ENCODE data around the gene DLG5. TPM values are rescaled to one million over a fixed set of nuclear protein-coding genes. Genes with fewer than 3 reads are reported as not detected.

The DLG5 gene
- polyA plus RNA-seq, 1 of the 3 experiments (the other 2 are of a cell fraction), result 31.3 TPM

GRCh38 chr10:77940225-77940624 is 13.7 kb upstream of the DLG5 start:
- H3F3A ChIP-seq (replicated peaks; ENCODE audit: insufficient read depth), result peaks cover 16% of the 10 kb centered on the region
- CTCF ChIA-PET, result interaction anchor here (0.6 to 1.8 kb wide), 3 partner anchors 13 to 93 kb away, joined by 3 to 9 read pairs (median 6); partner anchors contain the start of gene DLG5
- no peak for DNase-seq
- H3K9ac ChIP-seq, result no peak overlapping the region
- H3K4me1 ChIP-seq (ENCODE audit: control insufficient read depth in 1 of 2, insufficient read depth in 2 of 2, low read depth in 1 of 2, low read length in 1 of 2), result peaks cover 4 to 6% of the 10 kb centered on the region in 2 experiments; a peak in 2 of 4 replicates
- no peaks in the 10 kb centered on the region for H3K79me2 ChIP-seq (ENCODE audit: insufficient read depth)
- H3K4me2 ChIP-seq, result no peak overlapping the region
- H3K27ac ChIP-seq (ENCODE audit: low read depth in 2 of 2, low read length in 1 of 2), result no peak overlapping the region
- TF ChIP-seq, protein P1, sequence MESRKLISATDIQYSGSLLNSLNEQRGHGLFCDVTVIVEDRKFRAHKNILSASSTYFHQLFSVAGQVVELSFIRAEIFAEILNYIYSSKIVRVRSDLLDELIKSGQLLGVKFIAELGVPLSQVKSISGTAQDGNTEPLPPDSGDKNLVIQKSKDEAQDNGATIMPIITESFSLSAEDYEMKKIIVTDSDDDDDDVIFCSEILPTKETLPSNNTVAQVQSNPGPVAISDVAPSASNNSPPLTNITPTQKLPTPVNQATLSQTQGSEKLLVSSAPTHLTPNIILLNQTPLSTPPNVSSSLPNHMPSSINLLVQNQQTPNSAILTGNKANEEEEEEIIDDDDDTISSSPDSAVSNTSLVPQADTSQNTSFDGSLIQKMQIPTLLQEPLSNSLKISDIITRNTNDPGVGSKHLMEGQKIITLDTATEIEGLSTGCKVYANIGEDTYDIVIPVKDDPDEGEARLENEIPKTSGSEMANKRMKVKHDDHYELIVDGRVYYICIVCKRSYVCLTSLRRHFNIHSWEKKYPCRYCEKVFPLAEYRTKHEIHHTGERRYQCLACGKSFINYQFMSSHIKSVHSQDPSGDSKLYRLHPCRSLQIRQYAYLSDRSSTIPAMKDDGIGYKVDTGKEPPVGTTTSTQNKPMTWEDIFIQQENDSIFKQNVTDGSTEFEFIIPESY (IDR thresholded peaks at IDR 0.05; ENCODE audit: borderline replicate concordance, low read depth), result no peak
- TF ChIP-seq PBX3 (IDR thresholded peaks at IDR 0.05), result no peak
- TF ChIP-seq RCOR1 (IDR thresholded peaks at IDR 0.05; ENCODE audit: low read length), result no peak
- TF ChIP-seq RAD21 (IDR thresholded peaks at IDR 0.05; ENCODE audit: low read length), result no peak
- no peak for TF ChIP-seq MEF2A (IDR thresholded peaks at IDR 0.05; ENCODE audit: borderline replicate concordance, low read depth)
- TF ChIP-seq IRF3 (IDR thresholded peaks at IDR 0.05; ENCODE audit: low read depth, low read length), result no peak
- TF ChIP-seq TAF1 (IDR thresholded peaks at IDR 0.05; ENCODE audit: borderline replicate concordance, low read depth, low read length), result no peak
- TF ChIP-seq USF1 (IDR thresholded peaks at IDR 0.05; ENCODE audit: borderline replicate concordance, low read depth), result no peak
- no peak for TF ChIP-seq MXI1 (IDR thresholded peaks at IDR 0.05; ENCODE audit: low read depth, low read length)
- TF ChIP-seq, protein P2, sequence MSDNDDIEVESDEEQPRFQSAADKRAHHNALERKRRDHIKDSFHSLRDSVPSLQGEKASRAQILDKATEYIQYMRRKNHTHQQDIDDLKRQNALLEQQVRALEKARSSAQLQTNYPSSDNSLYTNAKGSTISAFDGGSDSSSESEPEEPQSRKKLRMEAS (IDR thresholded peaks at IDR 0.05; ENCODE audit: low read depth), result no peak
- TF ChIP-seq NFIC (IDR thresholded peaks at IDR 0.05; ENCODE audit: borderline replicate concordance), result no peak
- no peak for TF ChIP-seq POLR2AphosphoS5 (IDR thresholded peaks at IDR 0.05; ENCODE audit: low read depth, low read length)
- TF ChIP-seq RFX5 (IDR thresholded peaks at IDR 0.05; ENCODE audit: low read length), result no peak
- no peak for TF ChIP-seq FOXJ3 (CRISPR knock-in tag; IDR thresholded peaks at IDR 0.05)
- no peak for TF ChIP-seq TEAD4 (IDR thresholded peaks at IDR 0.05; ENCODE audit: borderline replicate concordance, insufficient read depth)
- TF ChIP-seq, protein P3, sequence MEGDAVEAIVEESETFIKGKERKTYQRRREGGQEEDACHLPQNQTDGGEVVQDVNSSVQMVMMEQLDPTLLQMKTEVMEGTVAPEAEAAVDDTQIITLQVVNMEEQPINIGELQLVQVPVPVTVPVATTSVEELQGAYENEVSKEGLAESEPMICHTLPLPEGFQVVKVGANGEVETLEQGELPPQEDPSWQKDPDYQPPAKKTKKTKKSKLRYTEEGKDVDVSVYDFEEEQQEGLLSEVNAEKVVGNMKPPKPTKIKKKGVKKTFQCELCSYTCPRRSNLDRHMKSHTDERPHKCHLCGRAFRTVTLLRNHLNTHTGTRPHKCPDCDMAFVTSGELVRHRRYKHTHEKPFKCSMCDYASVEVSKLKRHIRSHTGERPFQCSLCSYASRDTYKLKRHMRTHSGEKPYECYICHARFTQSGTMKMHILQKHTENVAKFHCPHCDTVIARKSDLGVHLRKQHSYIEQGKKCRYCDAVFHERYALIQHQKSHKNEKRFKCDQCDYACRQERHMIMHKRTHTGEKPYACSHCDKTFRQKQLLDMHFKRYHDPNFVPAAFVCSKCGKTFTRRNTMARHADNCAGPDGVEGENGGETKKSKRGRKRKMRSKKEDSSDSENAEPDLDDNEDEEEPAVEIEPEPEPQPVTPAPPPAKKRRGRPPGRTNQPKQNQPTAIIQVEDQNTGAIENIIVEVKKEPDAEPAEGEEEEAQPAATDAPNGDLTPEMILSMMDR (IDR thresholded peaks at IDR 0.05), result no peak
- TF ChIP-seq, protein P4, sequence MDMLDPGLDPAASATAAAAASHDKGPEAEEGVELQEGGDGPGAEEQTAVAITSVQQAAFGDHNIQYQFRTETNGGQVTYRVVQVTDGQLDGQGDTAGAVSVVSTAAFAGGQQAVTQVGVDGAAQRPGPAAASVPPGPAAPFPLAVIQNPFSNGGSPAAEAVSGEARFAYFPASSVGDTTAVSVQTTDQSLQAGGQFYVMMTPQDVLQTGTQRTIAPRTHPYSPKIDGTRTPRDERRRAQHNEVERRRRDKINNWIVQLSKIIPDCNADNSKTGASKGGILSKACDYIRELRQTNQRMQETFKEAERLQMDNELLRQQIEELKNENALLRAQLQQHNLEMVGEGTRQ (IDR thresholded peaks at IDR 0.05; ENCODE audit: borderline replicate concordance, low read depth, low read length), result no peak
- no peak for TF ChIP-seq EZH2phosphoT487 (IDR thresholded peaks at IDR 0.05; ENCODE audit: borderline replicate concordance, low read depth)
- no peak for TF ChIP-seq YY1 (IDR thresholded peaks at IDR 0.05; ENCODE audit: low read depth)
- TF ChIP-seq SIN3A (IDR thresholded peaks at IDR 0.05; ENCODE audit: borderline replicate concordance, low read depth, low read length), result no peak
- no peak overlapping the region for H2AFZ ChIP-seq (ENCODE audit: low read depth)
- H3K9me3 ChIP-seq, result no peaks in the 10 kb centered on the region
- POLR2A ChIA-PET, result no interaction called here
- H3K27me3 ChIP-seq (ENCODE audit: insufficient read depth), result no peaks in the 10 kb centered on the region
- H4K20me1 ChIP-seq (ENCODE audit: insufficient read depth), result no peaks in the 10 kb centered on the region
- H3K4me3 ChIP-seq (ENCODE audit: low read depth in 2 of 2, low read length in 1 of 2), result no peak overlapping the region
- no peaks in the 10 kb centered on the region for H3K36me3 ChIP-seq (replicated peaks in 1 of 2; ENCODE audit: control insufficient read depth in 1 of 2, insufficient read depth in 2 of 2, low read length in 1 of 2)
- H3K9me2 ChIP-seq, result no peaks in the 10 kb centered on the region
- 79% methylated on average over 2 of the region's 2 CpGs for WGBS (ENCODE audit: low lambda C conversion rate)
